CD14-positive monocyte (primary cell): Measurements from ENCODE around the gene SPEM2. TPM values are rescaled to one million over a fixed set of nuclear protein-coding genes. Genes with fewer than 3 reads are reported as not detected.

ENCODE experiments used
- DNase-seq, 3 donors: peaks; one replicate each; pipeline ENCODE4 v3.0.0-alpha.2; 2011 to 2022
- H2AFZ ChIP-seq: 2 replicates; pipeline ENCODE4 v1.6.0; 2012; ENCODE audit warnings: mild to moderate bottlenecking, low read depth, low read length, inconsistent platforms; ENCODE audit not compliant: insufficient read depth, poor library complexity, severe bottlenecking
- H3K27ac ChIP-seq, 2 donors: 1 replicate in 1 of 2; 2 replicates in 1 of 2; pipeline ENCODE4 v1.5.1; 2012 to 2013; ENCODE audit warnings: low read length in 2 of 2, control low read depth in 1 of 2, inconsistent platforms in 1 of 2, low read depth in 1 of 2, mild to moderate bottlenecking in 1 of 2
- H3K27me3 ChIP-seq, 2 donors: one replicate each; pipeline versions ENCODE4 v1.6.0 to v1.6.1; 2011 to 2013; ENCODE audit warnings: low read length in 2 of 2; ENCODE audit not compliant: control insufficient read depth in 2 of 2, insufficient read depth in 2 of 2
- H3K36me3 ChIP-seq, 2 donors: replicated peaks in 1 of 2; 1 replicate in 1 of 2; 2 replicates in 1 of 2; pipeline versions ENCODE4 v1.5.1 to v1.6.1; 2012 to 2013; ENCODE audit warnings: low read length in 2 of 2, control low read depth in 1 of 2, inconsistent platforms in 1 of 2, mild to moderate bottlenecking in 1 of 2; ENCODE audit not compliant: insufficient read depth in 2 of 2, control insufficient read depth in 1 of 2
- H3K4me1 ChIP-seq, 2 donors: 1 replicate in 1 of 2; 2 replicates in 1 of 2; pipeline versions ENCODE4 v1.5.1 to v1.6.1; 2012 to 2013; ENCODE audit warnings: low read length in 2 of 2, control low read depth in 1 of 2, inconsistent platforms in 1 of 2, mild to moderate bottlenecking in 1 of 2, moderate library complexity in 1 of 2; ENCODE audit not compliant: insufficient read depth in 2 of 2, control insufficient read depth in 1 of 2
- H3K4me2 ChIP-seq: replicated peaks from 2 replicates; pipeline ENCODE3; 2012; ENCODE audit warnings: low read length, moderate library complexity, mild to moderate bottlenecking; ENCODE audit not compliant: poor library complexity, severe bottlenecking; ENCODE audit errors: extremely low read depth
- H3K4me3 ChIP-seq, 3 experiments: fragments of 200-600 bp in 1 of 3; sonication (generic) in 1 of 3; replicated peaks in 1 of 3; 1 replicate in 2 of 3; 2 replicates in 1 of 3; pipeline ENCODE4 v1.5.1; 2011 to 2013; ENCODE audit warnings: low read length in 3 of 3, mild to moderate bottlenecking in 3 of 3, control low read depth in 2 of 3, low read depth in 2 of 3, inconsistent platforms in 1 of 3, moderate library complexity in 1 of 3
- H3K79me2 ChIP-seq: 2 replicates; pipeline ENCODE4 v1.6.0; 2012; ENCODE audit warnings: mild to moderate bottlenecking, control low read depth, inconsistent platforms, low read length, moderate library complexity; ENCODE audit not compliant: insufficient read depth
- H3K9ac ChIP-seq: 2 replicates; pipeline ENCODE4 v1.6.0; 2017; ENCODE audit warnings: low read length, mild to moderate bottlenecking; ENCODE audit not compliant: insufficient read depth, poor library complexity, severe bottlenecking
- H3K9me3 ChIP-seq, 2 donors: replicated peaks in 1 of 2; 1 replicate in 1 of 2; 2 replicates in 1 of 2; pipeline versions ENCODE4 v1.5.1 to v1.6.1; 2012 to 2013; ENCODE audit warnings: low read length in 2 of 2, control low read depth in 1 of 2; ENCODE audit not compliant: control insufficient read depth in 1 of 2, insufficient read depth in 1 of 2
- H4K20me1 ChIP-seq: 2 replicates; pipeline ENCODE4 v1.6.0; 2012; ENCODE audit warnings: mild to moderate bottlenecking, low read length, control low read depth, moderate library complexity; ENCODE audit not compliant: insufficient read depth
- H3K27ac Mint-ChIP-seq, 7 donors: one replicate each; pipeline ENCODE4 v1.8.0; 2020; ENCODE audit warnings: mild to moderate bottlenecking in 7 of 7, mixed read lengths in 7 of 7, moderate library complexity in 6 of 7, inconsistent platforms in 2 of 7
- H3K27me3 Mint-ChIP-seq, 3 donors: one replicate each; pipeline ENCODE4 v1.8.0; 2021 to 2022; ENCODE audit warnings: low read depth in 3 of 3, mild to moderate bottlenecking in 3 of 3, mixed read lengths in 3 of 3, moderate library complexity in 3 of 3, inconsistent platforms in 1 of 3
- H3K36me3 Mint-ChIP-seq, 2 donors: one replicate each; pipeline ENCODE4 v1.8.0; 2020; ENCODE audit warnings: mixed read lengths in 2 of 2, inconsistent platforms in 1 of 2, mild to moderate bottlenecking in 1 of 2
- H3K4me1 Mint-ChIP-seq: one replicate; pipeline ENCODE4 v1.8.0; 2020; ENCODE audit warnings: mild to moderate bottlenecking, mixed read lengths
- H3K4me3 Mint-ChIP-seq, 2 donors: one replicate each; pipeline ENCODE4 v1.8.0; 2020; ENCODE audit warnings: mild to moderate bottlenecking in 2 of 2, mixed read lengths in 2 of 2, moderate library complexity in 1 of 2
- H3K9me3 Mint-ChIP-seq, 7 donors: one replicate each; pipeline ENCODE4 v1.8.0; 2020 to 2022; ENCODE audit warnings: mixed read lengths in 7 of 7, mild to moderate bottlenecking in 6 of 7, moderate library complexity in 6 of 7, inconsistent platforms in 2 of 7
- WGBS: methylation state at CpG from one replicate; pipeline ENCODE4 v1.1.5; 2013; ENCODE audit warnings: missing lambda C conversion rate; ENCODE audit not compliant: insufficient coverage; 5-methylcytosine and 5-hydroxymethylcytosine counted together
- intact Hi-C, 2 donors: fragments of 100-400 bp; cut with micrococcal nuclease; formaldehyde crosslinking; loops; one replicate each; pipeline versions ENCODE4 v1.15.0 to v1.15.1; 2023
- polyA plus RNA-seq, 3 donors: library from polyadenylated mRNA; depleted of rRNA in 1 of 3; unstranded in 2 of 3; stranded (reverse) in 1 of 3; fragments of 300-500 nt in 2 of 3; fragments of >200 nt in 1 of 3; fragmentation: Illumina TruSeq in 2 of 3; gene quantifications; 1 replicate in 2 of 3; 2 replicates in 1 of 3; pipeline ENCODE4 v1.2.3, GENCODE V29; 2012 to 2021
- TF ChIP-seq, protein P1 (sequence below): fragments of 200-600 bp; IDR thresholded peaks from one replicate; pipeline ENCODE4 v1.8.0; 2022; ENCODE audit warnings: antibody characterized with exemption, mild to moderate bottlenecking

SPEM2 gene
- polyA plus RNA-seq, 3 donors = not detected

DNA sequence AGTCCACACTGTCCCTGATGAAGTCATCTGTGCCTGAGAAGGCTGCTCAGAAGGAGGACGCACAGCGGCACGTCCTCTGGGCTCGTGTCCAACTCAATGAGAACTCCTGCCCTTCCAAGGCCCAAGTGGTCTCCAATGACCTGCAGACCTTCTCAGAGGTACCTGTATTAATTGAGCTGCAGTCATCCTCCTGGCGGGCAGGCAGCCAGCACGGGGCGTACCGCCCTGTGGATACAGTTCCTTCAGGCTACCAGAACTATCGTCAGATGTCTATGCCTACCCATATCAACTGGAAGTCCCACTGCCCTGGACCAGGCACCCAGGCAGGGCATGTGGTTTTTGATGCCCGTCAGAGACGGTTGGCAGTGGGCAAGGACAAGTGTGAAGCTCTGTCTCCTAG, 6.9 kb downstream of the SPEM2 start:
- no peaks in the 10 kb centered on the region for H3K36me3 ChIP-seq
- DNase-seq = no peak
- no peaks in the 10 kb centered on the region for H3K27me3 ChIP-seq
- H3K4me3 ChIP-seq = no peak overlapping the region
- Mint-ChIP-seq H3K9me3 (no peaks in the 10 kb centered on the region), H3K27me3 (peaks cover 0 to 2% (median 0%) of the 10 kb centered on the region in 3 donors), H3K4me1 (peaks cover 18% of the 10 kb centered on the region), H3K36me3 (no peaks in the 10 kb centered on the region), H3K27ac (peak overlapping the region in 1 of 7 donors; percentile 45), H3K4me3 (no peak overlapping the region)
- no peak overlapping the region for H3K27ac ChIP-seq
- H3K9me3 ChIP-seq = no peaks in the 10 kb centered on the region
- peaks cover 8% of the 10 kb centered on the region for H3K79me2 ChIP-seq
- peaks cover 10% of the 10 kb centered on the region for H4K20me1 ChIP-seq
- no peak overlapping the region for H2AFZ ChIP-seq
- TF ChIP-seq, protein P1, sequence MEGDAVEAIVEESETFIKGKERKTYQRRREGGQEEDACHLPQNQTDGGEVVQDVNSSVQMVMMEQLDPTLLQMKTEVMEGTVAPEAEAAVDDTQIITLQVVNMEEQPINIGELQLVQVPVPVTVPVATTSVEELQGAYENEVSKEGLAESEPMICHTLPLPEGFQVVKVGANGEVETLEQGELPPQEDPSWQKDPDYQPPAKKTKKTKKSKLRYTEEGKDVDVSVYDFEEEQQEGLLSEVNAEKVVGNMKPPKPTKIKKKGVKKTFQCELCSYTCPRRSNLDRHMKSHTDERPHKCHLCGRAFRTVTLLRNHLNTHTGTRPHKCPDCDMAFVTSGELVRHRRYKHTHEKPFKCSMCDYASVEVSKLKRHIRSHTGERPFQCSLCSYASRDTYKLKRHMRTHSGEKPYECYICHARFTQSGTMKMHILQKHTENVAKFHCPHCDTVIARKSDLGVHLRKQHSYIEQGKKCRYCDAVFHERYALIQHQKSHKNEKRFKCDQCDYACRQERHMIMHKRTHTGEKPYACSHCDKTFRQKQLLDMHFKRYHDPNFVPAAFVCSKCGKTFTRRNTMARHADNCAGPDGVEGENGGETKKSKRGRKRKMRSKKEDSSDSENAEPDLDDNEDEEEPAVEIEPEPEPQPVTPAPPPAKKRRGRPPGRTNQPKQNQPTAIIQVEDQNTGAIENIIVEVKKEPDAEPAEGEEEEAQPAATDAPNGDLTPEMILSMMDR = no peak
- H3K4me2 ChIP-seq = no peak overlapping the region
- 94% methylated on average over 10 of the region's 11 CpGs for WGBS
- intact Hi-C loops = loop anchor here in 1 of 2 donors (5.0 to 10.0 kb wide), 3 partner anchors 45 to 253 kb away; partner anchors contain the start of genes SENP3, TP53 and WRAP53
- H3K4me1 ChIP-seq = peaks cover 20 to 22% of the 10 kb centered on the region in 2 donors
- H3K9ac ChIP-seq = no peak overlapping the region

DNA sequence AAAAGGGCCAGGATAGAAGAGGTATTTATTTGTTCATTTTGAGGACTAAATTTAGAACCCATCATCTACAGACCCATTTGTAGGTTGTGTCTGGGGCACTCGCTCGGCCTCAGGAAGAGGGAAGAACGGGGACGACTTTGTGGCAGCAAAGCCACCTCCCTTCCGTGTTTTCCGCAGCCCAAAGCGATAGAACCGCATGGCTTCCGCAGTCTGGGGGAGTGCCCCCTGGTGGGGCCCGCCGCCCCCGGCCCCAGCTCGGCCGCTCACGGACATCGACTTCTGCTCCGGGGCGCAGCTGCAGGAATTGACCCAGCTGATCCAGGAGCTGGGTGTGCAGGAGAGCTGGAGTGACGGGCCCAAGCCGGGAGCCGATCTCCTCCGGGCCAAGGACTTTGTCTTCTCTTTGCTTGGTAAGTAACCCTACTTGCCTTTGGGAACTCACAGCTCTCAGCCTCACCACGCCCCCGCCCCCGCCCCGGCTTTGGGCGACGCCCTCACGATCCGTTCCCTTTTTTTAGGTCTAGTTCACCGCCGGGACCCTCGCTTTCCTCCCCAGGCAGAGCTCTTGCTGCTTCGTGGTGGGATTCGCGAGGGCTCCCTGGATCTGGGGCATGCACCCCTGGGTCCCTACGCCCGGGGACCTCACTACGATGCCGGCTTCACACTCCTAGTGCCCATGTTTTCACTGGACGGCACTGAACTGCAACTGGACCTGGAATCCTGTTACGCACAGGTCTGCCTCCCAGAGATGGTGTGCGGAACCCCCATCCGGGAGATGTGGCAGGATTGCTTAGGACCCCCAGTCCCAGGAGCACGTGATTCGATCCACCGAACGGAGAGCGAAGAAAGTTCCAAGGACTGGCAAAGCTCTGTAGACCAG, 10.5 kb downstream of the SPEM2 start:
- peaks cover 29% of the 10 kb centered on the region for H4K20me1 ChIP-seq
- H3K9me3 ChIP-seq = peaks cover 0 to 14% of the 10 kb centered on the region in 2 donors
- peak overlapping the region; percentile 82 for H2AFZ ChIP-seq
- peak overlapping the region; percentile 79 to 89 for H3K27ac ChIP-seq
- H3K9ac ChIP-seq = peak overlapping the region; percentile 71
- peak; percentile 44 to 67 (median 52) for DNase-seq
- Mint-ChIP-seq H3K4me3 (peak overlapping the region; percentile 86 to 94), H3K9me3 (peaks cover 0 to 14% (median 8%) of the 10 kb centered on the region in 7 donors), H3K4me1 (peaks cover 50% of the 10 kb centered on the region), H3K27me3 (peaks cover 28 to 38% (median 30%) of the 10 kb centered on the region in 3 donors), H3K36me3 (peaks cover 10 to 12% of the 10 kb centered on the region in 2 donors), H3K27ac (peak overlapping the region; percentile 90 to 97 (median 94))
- TF ChIP-seq, protein P1 = peak; percentile 16
- no peaks in the 10 kb centered on the region for H3K36me3 ChIP-seq
- peak overlapping the region; percentile 77 to 95 (median 86) for H3K4me3 ChIP-seq
- peak overlapping the region; percentile 99 for H3K4me2 ChIP-seq
- 10% methylated on average over 48 of the region's 49 CpGs for WGBS
- H3K27me3 ChIP-seq = peaks cover 19 to 25% of the 10 kb centered on the region in 2 donors
- intact Hi-C loops = loop anchor here (1.0 to 10.0 kb wide), 7 partner anchors 32 to 249 kb away; partner anchors contain the start of genes POLR2A (in 2 of the 2), SENP3 (in 2 of the 2), MPDU1 (in 1 of the 2) and TMEM256 (in 1 of the 2)
- H3K4me1 ChIP-seq = peaks cover 53 to 57% of the 10 kb centered on the region in 2 donors
- H3K79me2 ChIP-seq = peaks cover 8% of the 10 kb centered on the region
